ENCODE data around the gene ZNF234. TPM values are rescaled to one million over a fixed set of nuclear protein-coding genes. Genes with fewer than 3 reads are reported as not detected.
"Not testable (repeated sequence)": the region's sequence is repeated elsewhere in the genome, so short reads cannot be mapped to it uniquely, and the experiment has no call there.

Gene ZNF234
- total RNA-seq, 1 donor from 2014 or later: 20.7 TPM

- no peaks in the 10 kb centered on the region for H3K27me3 Mint-ChIP-seq
Measured at GRCh38 chr19:44164673-44165512, 23.5 kb downstream of the ZNF234 start, which contains the start of gene ZNF226. ZNF226 (plus strand) TSS chr19:44165100; CDS start chr19:44170081, 4,981 bp downstream.

DNA sequence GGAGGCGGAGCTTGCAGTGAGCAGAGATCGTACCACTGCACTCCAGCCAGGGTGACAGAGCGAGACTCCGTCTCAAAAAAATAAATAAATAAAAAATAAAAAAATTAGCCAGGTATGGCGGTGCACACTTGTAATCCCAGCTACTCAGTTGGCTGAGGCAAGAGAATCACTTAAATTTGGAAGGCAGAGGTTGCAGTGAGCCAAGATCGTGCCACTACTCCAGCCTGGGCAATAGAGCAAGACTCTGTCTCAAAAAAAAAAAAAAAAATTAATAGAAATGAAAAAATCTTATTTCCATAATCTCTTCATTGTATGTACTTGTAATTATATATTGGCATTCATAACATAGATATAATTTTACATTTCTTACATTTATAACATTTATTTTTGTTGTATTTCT, 29.3 kb downstream of the ZNF234 start:
- peaks cover 77% of the 10 kb centered on the region for H3K36me3 Mint-ChIP-seq
- peaks cover 16% of the 10 kb centered on the region for H3K4me1 Mint-ChIP-seq (ENCODE audit: unreplicated experiment)
- DNase-seq (ENCODE audit: extremely low spot score, unreplicated experiment); H3K27ac Mint-ChIP-seq; H3K4me3 Mint-ChIP-seq; H3K9me3 Mint-ChIP-seq; H3K27me3 Mint-ChIP-seq: not testable (repeated sequence)

More at GRCh38 chr19:44164673-44165512, 23.5 kb downstream of the ZNF234 start, which contains the start of gene ZNF226:
- Mint-ChIP-seq H3K27ac (peak within 1 kb of the TSS; percentile 96), H3K36me3 (peaks cover 39% of the 10 kb centered on the region), H3K4me3 (peak within 1 kb of the TSS; percentile 99), H3K4me1 (ENCODE audit: unreplicated experiment) (peaks cover 25% of the 10 kb centered on the region), H3K9me3 (peaks cover 12% of the 10 kb centered on the region)
- TF ChIP-seq, protein P1, sequence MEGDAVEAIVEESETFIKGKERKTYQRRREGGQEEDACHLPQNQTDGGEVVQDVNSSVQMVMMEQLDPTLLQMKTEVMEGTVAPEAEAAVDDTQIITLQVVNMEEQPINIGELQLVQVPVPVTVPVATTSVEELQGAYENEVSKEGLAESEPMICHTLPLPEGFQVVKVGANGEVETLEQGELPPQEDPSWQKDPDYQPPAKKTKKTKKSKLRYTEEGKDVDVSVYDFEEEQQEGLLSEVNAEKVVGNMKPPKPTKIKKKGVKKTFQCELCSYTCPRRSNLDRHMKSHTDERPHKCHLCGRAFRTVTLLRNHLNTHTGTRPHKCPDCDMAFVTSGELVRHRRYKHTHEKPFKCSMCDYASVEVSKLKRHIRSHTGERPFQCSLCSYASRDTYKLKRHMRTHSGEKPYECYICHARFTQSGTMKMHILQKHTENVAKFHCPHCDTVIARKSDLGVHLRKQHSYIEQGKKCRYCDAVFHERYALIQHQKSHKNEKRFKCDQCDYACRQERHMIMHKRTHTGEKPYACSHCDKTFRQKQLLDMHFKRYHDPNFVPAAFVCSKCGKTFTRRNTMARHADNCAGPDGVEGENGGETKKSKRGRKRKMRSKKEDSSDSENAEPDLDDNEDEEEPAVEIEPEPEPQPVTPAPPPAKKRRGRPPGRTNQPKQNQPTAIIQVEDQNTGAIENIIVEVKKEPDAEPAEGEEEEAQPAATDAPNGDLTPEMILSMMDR (conservative IDR thresholded peaks at IDR 0.05): no peak
- DNase-seq (ENCODE audit: extremely low spot score, unreplicated experiment): peak; percentile 86

- H3K4me3 Mint-ChIP-seq: no peak overlapping the region
- H3K27me3 Mint-ChIP-seq: no peaks in the 10 kb centered on the region
- peaks cover 24% of the 10 kb centered on the region for H3K9me3 Mint-ChIP-seq
- TF ChIP-seq, protein P1 (conservative IDR thresholded peaks at IDR 0.05): no peak
- no peak for DNase-seq (ENCODE audit: extremely low spot score, unreplicated experiment)
- no peaks in the 10 kb centered on the region for H3K4me1 Mint-ChIP-seq (ENCODE audit: unreplicated experiment)
- H3K36me3 Mint-ChIP-seq: peaks cover 67% of the 10 kb centered on the region
- H3K27ac Mint-ChIP-seq: no peak overlapping the region
Measured at GRCh38 chr19:44176590-44176989, 35.2 kb downstream of the ZNF234 start.

DNA sequence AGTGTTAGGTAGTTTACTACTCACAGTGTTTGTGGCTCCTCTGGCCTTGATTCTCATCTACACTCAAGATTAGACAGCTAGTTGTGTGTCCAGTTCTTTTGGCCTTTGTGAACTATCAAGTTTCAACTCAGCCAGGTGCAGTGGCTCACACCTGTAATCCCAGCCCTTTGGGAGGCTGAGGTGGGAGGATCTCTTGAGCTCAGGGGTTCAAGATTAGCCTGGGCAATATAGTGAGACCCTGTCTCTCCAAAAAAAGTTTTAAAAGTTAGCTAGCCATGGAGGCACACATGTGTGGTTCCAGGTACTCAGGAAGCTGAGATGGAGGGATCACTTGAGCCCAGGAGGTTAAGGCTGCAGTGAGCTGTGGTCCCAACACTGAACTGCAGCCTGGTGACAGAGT, 39.6 kb downstream of the ZNF234 start:
- TF ChIP-seq, protein P1 (conservative IDR thresholded peaks at IDR 0.05): no peak
- no peak for DNase-seq (ENCODE audit: extremely low spot score, unreplicated experiment)
- Mint-ChIP-seq H3K27ac (no peak overlapping the region), H3K4me1 (ENCODE audit: unreplicated experiment) (no peaks in the 10 kb centered on the region), H3K9me3 (peaks cover 27% of the 10 kb centered on the region), H3K4me3 (no peak overlapping the region), H3K36me3 (peaks cover 24% of the 10 kb centered on the region), H3K27me3 (no peaks in the 10 kb centered on the region)

- H3K9me3 Mint-ChIP-seq: peaks cover 16% of the 10 kb centered on the region
- H3K27ac Mint-ChIP-seq: no peak overlapping the region
- no peaks in the 10 kb centered on the region for H3K4me1 Mint-ChIP-seq (ENCODE audit: unreplicated experiment)
- no peak for DNase-seq (ENCODE audit: extremely low spot score, unreplicated experiment)
- TF ChIP-seq, protein P1 (conservative IDR thresholded peaks at IDR 0.05): no peak
- peaks cover 12% of the 10 kb centered on the region for H3K36me3 Mint-ChIP-seq
- no peak overlapping the region for H3K4me3 Mint-ChIP-seq
- no peaks in the 10 kb centered on the region for H3K27me3 Mint-ChIP-seq
Measured at GRCh38 chr19:44182145-44182544, 40.8 kb downstream of the ZNF234 start.

DNA sequence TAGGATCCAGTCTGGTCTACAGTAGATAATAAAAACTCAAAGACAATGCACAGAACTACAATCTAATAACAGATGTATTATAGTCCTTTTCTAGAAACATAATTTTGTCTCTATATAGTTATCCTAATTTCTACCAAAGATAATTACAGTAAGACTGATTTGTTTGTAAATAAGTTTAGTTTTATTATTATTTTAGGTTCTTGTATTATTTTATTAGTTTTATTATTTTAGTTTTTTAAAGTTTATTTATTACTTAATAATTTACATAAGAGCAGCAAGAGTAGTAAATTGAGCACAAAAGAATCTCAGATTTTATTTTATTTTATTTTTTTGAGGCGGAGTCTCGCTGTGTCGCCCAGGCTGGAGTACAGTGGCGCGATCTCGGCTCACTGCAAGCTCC, 48.7 kb downstream of the ZNF234 start:
- Mint-ChIP-seq H3K4me3 (no peak overlapping the region), H3K36me3 (peaks cover 5% of the 10 kb centered on the region), H3K27ac (no peak overlapping the region), H3K4me1 (ENCODE audit: unreplicated experiment) (no peaks in the 10 kb centered on the region), H3K9me3 (no peaks in the 10 kb centered on the region), H3K27me3 (no peaks in the 10 kb centered on the region)
- DNase-seq (ENCODE audit: extremely low spot score, unreplicated experiment): no peak
- TF ChIP-seq, protein P1 (conservative IDR thresholded peaks at IDR 0.05): no peak
